Prostate gland (tissue), 2 donors: Measurements from ENCODE around the gene ZNF157. TPM values are rescaled to one million over a fixed set of nuclear protein-coding genes. Genes with fewer than 3 reads are reported as not detected.

Experiments used
- DNase-seq: peaks from one replicate; pipeline ENCODE4 v3.0.0-alpha.2; 2019; ENCODE audit warnings: low spot score
- H3K27ac ChIP-seq, 2 donors: fragments of 200-600 bp; sonication (generic); 2 replicates each; pipeline ENCODE4 v1.5.1; 2017 to 2019
- H3K27me3 ChIP-seq: fragments of 200-600 bp; sonication (generic); replicated peaks from 2 replicates; pipeline ENCODE4 v1.5.1; 2019; ENCODE audit not compliant: insufficient read depth
- H3K36me3 ChIP-seq, 2 donors: fragments of 200-600 bp; sonication (generic); 1 replicate in 1 of 2; 2 replicates in 1 of 2; pipeline versions ENCODE4 v1.5.1 to v1.8.1; 2017 to 2019
- H3K4me1 ChIP-seq: fragments of 200-600 bp; sonication (generic); replicated peaks from 2 replicates; pipeline ENCODE4 v1.5.1; 2019
- H3K4me3 ChIP-seq, 2 donors: fragments of 200-600 bp; sonication (generic); 2 replicates each; pipeline ENCODE4 v1.5.1; 2017 to 2019
- H3K9me3 ChIP-seq: fragments of 200-600 bp; sonication (generic); 2 replicates; pipeline ENCODE4 v1.5.1; 2017
- POLR2A ChIP-seq: fragments of 450-650 bp; IDR thresholded peaks from one replicate; pipeline ENCODE4 v1.6.1; 2016; ENCODE audit warnings: antibody characterized with exemption, mild to moderate bottlenecking
- POLR2AphosphoS5 ChIP-seq: sonication (generic); formaldehyde crosslinking; IDR thresholded peaks from one replicate; pipeline ENCODE4 v1.6.1; 2017; ENCODE audit warnings: antibody characterized with exemption
- WGBS: methylation state at CpG from one replicate; pipeline ENCODE4 v1.1.5; 2018; 5-methylcytosine and 5-hydroxymethylcytosine counted together
- intact Hi-C: fragments of 100-400 bp; cut with DNase I; formaldehyde crosslinking; loops from one replicate; pipeline ENCODE4 v1.14.2; 2022
- small RNA-seq, 2 donors: library from RNA; depleted of rRNA; stranded (forward); fragments of <200 nt; gene quantifications; one replicate each; pipeline ENCODE3, GENCODE V24; 2016
- total RNA-seq, 2 donors: library from RNA; depleted of rRNA; stranded (reverse); fragments of >200 nt; gene quantifications; one replicate each; pipeline ENCODE4 v1.1.0, GENCODE V29; 2016
- TF ChIP-seq, protein P1 (sequence below), 4 experiments: fragments of 200-600 bp in 2 of 4; fragments of 450-650 bp in 2 of 4; sonication (generic) in 2 of 4; IDR thresholded peaks; 1 replicate in 3 of 4; 2 replicates in 1 of 4; pipeline ENCODE4 v1.5.1; 2016 to 2019; ENCODE audit warnings: antibody characterized with exemption in 4 of 4, mild to moderate bottlenecking in 2 of 4, moderate library complexity in 2 of 4

Gene ZNF157
- total RNA-seq, 2 donors from 2014 or later, result 0.32 to 1.4 TPM

DNA sequence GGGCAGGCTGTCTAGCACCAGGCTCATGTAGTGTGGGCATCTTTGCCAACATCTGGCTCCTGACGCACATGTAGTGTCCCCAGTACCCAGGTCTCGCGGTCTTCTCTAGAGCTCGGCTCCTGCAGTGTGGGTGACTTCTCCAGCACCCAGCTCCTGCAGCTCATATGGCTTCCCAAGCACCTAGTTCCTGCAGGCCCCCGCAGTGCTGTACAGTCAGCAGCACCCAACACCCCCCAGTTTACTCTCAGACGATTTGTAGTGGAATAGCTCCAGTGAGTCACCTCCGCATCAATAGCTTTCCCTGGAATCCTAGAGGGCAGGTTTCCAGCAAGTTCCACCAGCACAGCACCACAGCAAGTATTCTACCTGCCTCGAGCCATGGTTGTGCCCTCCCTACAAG is 81.7 kb downstream of the ZNF157 start:
- DNase-seq, result no peak
- TF ChIP-seq POLR2AphosphoS5, result no peak
- no peak for TF ChIP-seq POLR2A
- TF ChIP-seq, protein P1, sequence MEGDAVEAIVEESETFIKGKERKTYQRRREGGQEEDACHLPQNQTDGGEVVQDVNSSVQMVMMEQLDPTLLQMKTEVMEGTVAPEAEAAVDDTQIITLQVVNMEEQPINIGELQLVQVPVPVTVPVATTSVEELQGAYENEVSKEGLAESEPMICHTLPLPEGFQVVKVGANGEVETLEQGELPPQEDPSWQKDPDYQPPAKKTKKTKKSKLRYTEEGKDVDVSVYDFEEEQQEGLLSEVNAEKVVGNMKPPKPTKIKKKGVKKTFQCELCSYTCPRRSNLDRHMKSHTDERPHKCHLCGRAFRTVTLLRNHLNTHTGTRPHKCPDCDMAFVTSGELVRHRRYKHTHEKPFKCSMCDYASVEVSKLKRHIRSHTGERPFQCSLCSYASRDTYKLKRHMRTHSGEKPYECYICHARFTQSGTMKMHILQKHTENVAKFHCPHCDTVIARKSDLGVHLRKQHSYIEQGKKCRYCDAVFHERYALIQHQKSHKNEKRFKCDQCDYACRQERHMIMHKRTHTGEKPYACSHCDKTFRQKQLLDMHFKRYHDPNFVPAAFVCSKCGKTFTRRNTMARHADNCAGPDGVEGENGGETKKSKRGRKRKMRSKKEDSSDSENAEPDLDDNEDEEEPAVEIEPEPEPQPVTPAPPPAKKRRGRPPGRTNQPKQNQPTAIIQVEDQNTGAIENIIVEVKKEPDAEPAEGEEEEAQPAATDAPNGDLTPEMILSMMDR (IDR thresholded peaks at IDR 0.05), result no peak
- Histone ChIP-seq H3K27ac (no peak overlapping the region), H3K27me3 (no peaks in the 10 kb centered on the region), H3K36me3 (no peaks in the 10 kb centered on the region), H3K4me1 (no peaks in the 10 kb centered on the region), H3K4me3 (no peak overlapping the region), H3K9me3 (no peaks in the 10 kb centered on the region)
- 100% methylated on average over 2 of the region's 8 CpGs for WGBS
- intact Hi-C loops, result no loop called here

DNA sequence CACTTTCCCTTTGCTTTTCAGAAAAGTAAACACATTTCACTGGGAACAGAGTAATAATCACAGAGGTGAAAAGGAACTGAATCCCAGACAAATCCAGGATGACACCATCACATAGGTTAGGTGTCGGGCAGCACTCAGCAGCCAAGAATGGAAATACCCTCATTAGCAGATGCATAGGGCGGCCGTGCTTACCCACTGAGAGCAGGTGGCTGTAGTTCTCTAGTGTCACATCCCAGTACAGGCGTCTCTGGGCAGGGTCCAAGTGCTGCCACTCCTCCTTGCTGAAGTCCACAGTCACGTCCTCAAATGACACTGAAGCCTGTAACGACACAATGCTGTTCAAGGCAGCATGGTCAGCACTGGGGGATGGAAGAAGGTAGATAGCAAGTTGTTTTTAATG is 85.7 kb downstream of the ZNF157 start:
- Histone ChIP-seq H3K36me3 (no peaks in the 10 kb centered on the region), H3K4me1 (no peaks in the 10 kb centered on the region)
- WGBS, result 93% methylated on average over 6 of the region's 6 CpGs

DNA sequence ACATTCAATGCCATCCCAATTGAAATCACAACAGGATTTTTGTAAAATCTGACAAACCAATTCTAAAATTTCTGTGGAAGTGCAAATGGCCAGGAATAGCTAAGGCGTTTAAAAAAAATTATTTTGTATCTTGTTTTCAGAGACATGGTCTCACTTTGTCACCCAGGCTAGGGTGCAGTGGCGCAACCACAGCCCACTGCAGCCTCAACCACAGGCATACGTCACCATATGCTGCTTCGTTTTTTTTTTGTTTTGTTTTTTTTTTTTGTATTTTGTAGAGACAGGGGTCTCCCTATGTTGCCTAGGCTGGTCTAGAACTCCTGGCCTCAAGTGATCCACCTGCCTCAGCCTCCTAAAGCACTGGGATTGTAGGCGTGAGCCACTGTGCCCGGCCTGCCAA is 88.2 kb downstream of the ZNF157 start:
- intact Hi-C loops, result no loop called here
- H3K9me3 ChIP-seq, result no peaks in the 10 kb centered on the region
- WGBS, result 84% methylated on average over 6 of the region's 6 CpGs
- H3K36me3 ChIP-seq, result no peaks in the 10 kb centered on the region
- TF ChIP-seq POLR2AphosphoS5 (no peak), POLR2A (no peak)
- TF ChIP-seq, protein P1 (IDR thresholded peaks at IDR 0.05), result no peak
- H3K4me3 ChIP-seq, result no peak overlapping the region
- H3K27me3 ChIP-seq, result no peaks in the 10 kb centered on the region
- no peak overlapping the region for H3K27ac ChIP-seq
- H3K4me1 ChIP-seq, result no peaks in the 10 kb centered on the region
- no peak for DNase-seq

More for the DNA sequence above, 85.7 kb downstream of the ZNF157 start:
- intact Hi-C loops, result no loop called here
- DNase-seq, result no peak
- no peak overlapping the region for H3K4me3 ChIP-seq
- no peak overlapping the region for H3K27ac ChIP-seq
- no peaks in the 10 kb centered on the region for H3K9me3 ChIP-seq
- H3K27me3 ChIP-seq, result no peaks in the 10 kb centered on the region
- TF ChIP-seq POLR2A (no peak), POLR2AphosphoS5 (no peak)
- TF ChIP-seq, protein P1 (IDR thresholded peaks at IDR 0.05), result no peak

DNA sequence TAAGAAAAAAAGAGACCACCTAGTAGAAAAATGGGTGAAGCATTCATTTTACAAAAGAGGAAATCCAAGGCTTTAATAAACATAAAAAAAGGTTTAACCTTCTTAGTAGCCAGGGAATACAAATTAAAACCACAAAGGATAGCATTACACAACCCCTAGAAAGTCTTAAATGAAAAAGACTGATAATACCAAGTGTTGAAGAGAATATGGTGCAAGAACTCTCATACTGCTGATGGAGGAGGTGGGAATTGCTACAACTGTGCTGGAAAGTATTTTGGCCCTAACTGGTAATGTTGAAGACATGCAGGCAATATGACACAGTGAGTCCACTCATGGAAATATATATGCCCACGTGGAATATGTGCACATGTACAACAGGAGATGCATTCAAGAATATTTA is 90.2 kb downstream of the ZNF157 start:
- DNase-seq, result no peak
- no peaks in the 10 kb centered on the region for H3K4me1 ChIP-seq
- H3K36me3 ChIP-seq, result no peaks in the 10 kb centered on the region
- H3K27ac ChIP-seq, result no peak overlapping the region
- H3K27me3 ChIP-seq, result no peaks in the 10 kb centered on the region
- 100% methylated on average over 1 of the region's 1 CpG for WGBS
- H3K4me3 ChIP-seq, result no peak overlapping the region
- no peaks in the 10 kb centered on the region for H3K9me3 ChIP-seq
- intact Hi-C loops, result no loop called here
- TF ChIP-seq, protein P1 (IDR thresholded peaks at IDR 0.05), result no peak
- TF ChIP-seq POLR2A (no peak), POLR2AphosphoS5 (no peak)

Small RNA genes within 50 kb of the gene (small RNA-seq; reads per million reads assigned to genes)
- 0 to 0.50 reads per million in 2 donors for gene SNORA11C

Other genes starting within 250 kb of the ZNF157 start
- 100 to 1,000 TPM in 1 of 2 donors, 10 to 100 TPM in 1; 85.3 to 131 TPM for gene NDUFB11, start 225.9 kb upstream of the ZNF157 start, total RNA-seq
- gene RBM10, start 225.4 kb upstream of the ZNF157 start, total RNA-seq, result 10 to 100 TPM; 45.0 to 49.0 TPM
- gene UBA1, start 176.7 kb upstream of the ZNF157 start, total RNA-seq, result 100 to 1,000 TPM; 185 to 286 TPM
- 100 to 1,000 TPM in 1 of 2 donors, 10 to 100 TPM in 1; 63.5 to 173 TPM for gene CDK16, start 151.9 kb upstream of the ZNF157 start, total RNA-seq
- 100 to 1,000 TPM in 1 of 2 donors, 10 to 100 TPM in 1; 43.3 to 124 TPM for gene USP11, start 137.6 kb upstream of the ZNF157 start, total RNA-seq
- gene ZNF41, start 112.6 kb downstream of the ZNF157 start, total RNA-seq, result 10 to 100 TPM in 1 of 2 donors, 1 to 10 TPM in 1; 8.3 to 12.3 TPM
- 10 to 100 TPM; 55.4 to 69.3 TPM for gene ARAF, start 190.6 kb downstream of the ZNF157 start, total RNA-seq
- 100 to 1,000 TPM; 373 to 916 TPM for gene TIMP1, start 211.9 kb downstream of the ZNF157 start, total RNA-seq
- gene SYN1, start 249.3 kb downstream of the ZNF157 start, total RNA-seq, result 1 to 10 TPM in 1 of 2 donors, under 1 TPM in 1; 0.14 to 4.1 TPM